Gastrocnemius medialis (tissue), 4 donors: ENCODE results near the gene KIAA1217.

Experiments used
- CTCF ChIP-seq, 5 experiments: fragments of 450-650 bp in 3 of 5; fragments of 200-600 bp in 2 of 5; sonication (generic) in 2 of 5; IDR thresholded peaks in 4 of 5; conservative IDR thresholded peaks in 1 of 5; 1 replicate in 4 of 5; 2 replicates in 1 of 5; pipeline ENCODE4 v1.5.1; 2016 to 2019; ENCODE audit warnings: antibody characterized with exemption in 5 of 5, mild to moderate bottlenecking in 3 of 5, moderate library complexity in 3 of 5
- POLR2A ChIP-seq, 2 donors: fragments of 450-650 bp; IDR thresholded peaks; one replicate each; pipeline ENCODE4 v1.6.1; 2017; ENCODE audit warnings: antibody characterized with exemption in 2 of 2, mild to moderate bottlenecking in 2 of 2, moderate library complexity in 2 of 2

- no peak for TF ChIP-seq POLR2A (IDR thresholded peaks at IDR 0.05)
- TF ChIP-seq CTCF (IDR thresholded peaks at IDR 0.05 in 4 of 5, conservative IDR thresholded peaks at IDR 0.05 in 1 of 5), result no peak
These were observed 40.4 kb upstream of the KIAA1217 start for GRCh38 chr10:24168258-24169170.
